SK-N-SH (cell line): Measurements from ENCODE around the gene PIK3R3.

ENCODE experiments used
- CTCF ChIP-seq: fragments of 200-600 bp; sonication (generic); IDR thresholded peaks from 2 replicates; pipeline ENCODE4 v1.6.1; 2017; ENCODE audit warnings: antibody characterized with exemption, mild to moderate bottlenecking, moderate library complexity
- EZH2phosphoT487 ChIP-seq: fragments of 200-600 bp; sonication (generic); IDR thresholded peaks from 2 replicates; pipeline ENCODE4 v1.6.1; 2017; ENCODE audit warnings: low read depth, mixed run types, mild to moderate bottlenecking, antibody characterized with exemption, moderate library complexity, borderline replicate concordance
- JUND ChIP-seq: IDR thresholded peaks from 2 replicates; pipeline ENCODE4 v1.4.0; 2012
- MAX ChIP-seq: IDR thresholded peaks from 2 replicates; pipeline ENCODE4 v1.4.0; 2012; ENCODE audit warnings: low read depth
- REST ChIP-seq: IDR thresholded peaks from 2 replicates; pipeline ENCODE4 v1.6.1; 2012; ENCODE audit warnings: mild to moderate bottlenecking, low read depth, low read length, moderate library complexity
- RFX5 ChIP-seq: IDR thresholded peaks from 2 replicates; pipeline ENCODE4 v1.6.1; 2012; ENCODE audit warnings: mild to moderate bottlenecking, improper control_type of control experiment, low read length

GRCh38 chr1:46086576-46086975, 45.9 kb downstream of the PIK3R3 start:
- TF ChIP-seq JUND (no peak), CTCF (no peak), RFX5 (no peak), EZH2phosphoT487 (no peak), MAX (no peak), REST (no peak)
